Hypothalamus (tissue), 51 donors: ENCODE results near the gene STX4.

Experiments
- DNase-seq, 51 donors: peaks; one replicate each; lab custom pipeline; 2025; lab: John Stamatoyannopoulos, UW

STX4 gene

GRCh38 chr16:31081428-31082351, 48.3 kb downstream of the STX4 start:
- peak in 28 of 51 donors; percentile 4 to 71 (median 36) for DNase-seq

- DNase-seq: no peak
Observed at GRCh38 chr16:31082368-31083045, 49.1 kb downstream of the STX4 start.

GRCh38 chr16:31083081-31083480, 49.7 kb downstream of the STX4 start:
- no peak for DNase-seq

- no peak for DNase-seq
Observed at GRCh38 chr16:31083556-31083955, 50.2 kb downstream of the STX4 start.

GRCh38 chr16:31083981-31084380, 50.6 kb downstream of the STX4 start:
- no peak for DNase-seq

- no peak for DNase-seq
Observed at GRCh38 chr16:31084584-31085302, 51.4 kb downstream of the STX4 start.

GRCh38 chr16:31085411-31085810, 52.1 kb downstream of the STX4 start:
- DNase-seq: no peak

- DNase-seq: no peak
Observed at GRCh38 chr16:31085873-31086628, 52.7 kb downstream of the STX4 start.

- DNase-seq: no peak
Observed at GRCh38 chr16:31086629-31086906, 53.2 kb downstream of the STX4 start.

GRCh38 chr16:31087481-31087880, 54.1 kb downstream of the STX4 start:
- no peak for DNase-seq

GRCh38 chr16:31087971-31088370, 54.6 kb downstream of the STX4 start:
- no peak for DNase-seq

GRCh38 chr16:31088459-31089183, 55.3 kb downstream of the STX4 start, which contains the start of gene PRSS53:
PRSS53 (minus strand) TSS chr16:31088943; CDS start chr16:31088809, 134 bp downstream.
- DNase-seq: no peak

GRCh38 chr16:31089199-31089598, 55.8 kb downstream of the STX4 start:
- no peak for DNase-seq
